Peyer's patch (tissue), 4 donors: ENCODE measurements around the gene ODAD4.

Experiments
- CTCF ChIP-seq, 6 experiments: fragments of 450-650 bp in 4 of 6; fragments of 200-600 bp in 2 of 6; sonication (generic) in 1 of 6; IDR thresholded peaks; one replicate each; pipeline ENCODE4 v1.5.1; 2017 to 2019; ENCODE audit warnings: antibody characterized with exemption in 6 of 6, mild to moderate bottlenecking in 3 of 6, moderate library complexity in 1 of 6
- POLR2A ChIP-seq, 2 donors: fragments of 450-650 bp; IDR thresholded peaks; one replicate each; pipeline ENCODE4 v1.5.1; 2017; ENCODE audit warnings: antibody characterized with exemption in 2 of 2, mild to moderate bottlenecking in 2 of 2, moderate library complexity in 2 of 2

- TF ChIP-seq CTCF (IDR thresholded peaks at IDR 0.05) (no peak), POLR2A (IDR thresholded peaks at IDR 0.05) (no peak)
Measured at GRCh38 chr17:41992576-41992975, 62.2 kb downstream of the ODAD4 start.
